Right lobe of liver (tissue), 4 donors: ENCODE results near the gene SV2C.

Experiments
- POLR2A ChIP-seq: fragments of 450-650 bp; IDR thresholded peaks from one replicate; pipeline ENCODE4 v1.6.1; 2017; ENCODE audit warnings: antibody characterized with exemption, mild to moderate bottlenecking
- TF ChIP-seq, protein P1 (sequence below), 4 donors: fragments of 200-600 bp in 3 of 4; fragments of 450-650 bp in 1 of 4; IDR thresholded peaks; one replicate each; pipeline versions ENCODE4 v1.5.1 to v1.8.0; 2016 to 2022; ENCODE audit warnings: antibody characterized with exemption in 4 of 4, mild to moderate bottlenecking in 2 of 4
- donor health status: DM: no; HTN: no; CAD: no.
- donor health status: DM: no; HTN: no; CAD: no.
- donor health status: DM: no; HTN: yes; CAD: no.

DNA sequence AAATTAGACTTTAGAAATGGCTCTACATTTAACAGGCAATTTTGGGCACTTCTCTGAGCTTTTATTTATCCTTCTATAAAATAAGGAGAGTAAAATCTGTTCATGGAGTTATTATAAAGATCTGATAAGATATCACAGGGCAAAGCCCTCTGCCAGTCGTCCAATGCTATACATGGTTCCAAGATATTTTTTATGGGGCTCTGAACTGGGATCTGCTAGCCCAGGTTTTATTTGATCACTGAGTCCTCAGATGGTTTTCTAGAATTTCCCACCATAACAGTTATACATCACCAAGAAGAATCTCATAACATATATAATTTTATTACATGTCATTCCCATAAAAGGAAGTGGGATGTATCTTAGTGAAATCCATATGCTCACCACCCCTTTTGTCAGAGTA lies 296.7 kb downstream of the SV2C start:
- TF ChIP-seq, protein P1, sequence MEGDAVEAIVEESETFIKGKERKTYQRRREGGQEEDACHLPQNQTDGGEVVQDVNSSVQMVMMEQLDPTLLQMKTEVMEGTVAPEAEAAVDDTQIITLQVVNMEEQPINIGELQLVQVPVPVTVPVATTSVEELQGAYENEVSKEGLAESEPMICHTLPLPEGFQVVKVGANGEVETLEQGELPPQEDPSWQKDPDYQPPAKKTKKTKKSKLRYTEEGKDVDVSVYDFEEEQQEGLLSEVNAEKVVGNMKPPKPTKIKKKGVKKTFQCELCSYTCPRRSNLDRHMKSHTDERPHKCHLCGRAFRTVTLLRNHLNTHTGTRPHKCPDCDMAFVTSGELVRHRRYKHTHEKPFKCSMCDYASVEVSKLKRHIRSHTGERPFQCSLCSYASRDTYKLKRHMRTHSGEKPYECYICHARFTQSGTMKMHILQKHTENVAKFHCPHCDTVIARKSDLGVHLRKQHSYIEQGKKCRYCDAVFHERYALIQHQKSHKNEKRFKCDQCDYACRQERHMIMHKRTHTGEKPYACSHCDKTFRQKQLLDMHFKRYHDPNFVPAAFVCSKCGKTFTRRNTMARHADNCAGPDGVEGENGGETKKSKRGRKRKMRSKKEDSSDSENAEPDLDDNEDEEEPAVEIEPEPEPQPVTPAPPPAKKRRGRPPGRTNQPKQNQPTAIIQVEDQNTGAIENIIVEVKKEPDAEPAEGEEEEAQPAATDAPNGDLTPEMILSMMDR (IDR thresholded peaks at IDR 0.05): no peak
- no peak for TF ChIP-seq POLR2A
